Tongue (tissue), 3 donors: Measurements from ENCODE around the gene SERINC4. TPM values are rescaled to one million over a fixed set of nuclear protein-coding genes. Genes with fewer than 3 reads are reported as not detected.

ENCODE experiments used
- DNase-seq: peaks from one replicate; pipeline ENCODE4 v3.0.0-alpha.2; 2015
- small RNA-seq: library from RNA; depleted of rRNA; stranded (forward); fragments of <200 nt; gene quantifications from one replicate; pipeline ENCODE3, GENCODE V24; 2014; ENCODE audit warnings: low replicate concordance
- total RNA-seq: library from RNA; depleted of rRNA; stranded (reverse); fragments of >200 nt; gene quantifications from one replicate; pipeline ENCODE4 v1.2.3, GENCODE V29; 2014

The SERINC4 gene
- total RNA-seq, 1 donor from 2014 or later: 0.10 TPM

DNA sequence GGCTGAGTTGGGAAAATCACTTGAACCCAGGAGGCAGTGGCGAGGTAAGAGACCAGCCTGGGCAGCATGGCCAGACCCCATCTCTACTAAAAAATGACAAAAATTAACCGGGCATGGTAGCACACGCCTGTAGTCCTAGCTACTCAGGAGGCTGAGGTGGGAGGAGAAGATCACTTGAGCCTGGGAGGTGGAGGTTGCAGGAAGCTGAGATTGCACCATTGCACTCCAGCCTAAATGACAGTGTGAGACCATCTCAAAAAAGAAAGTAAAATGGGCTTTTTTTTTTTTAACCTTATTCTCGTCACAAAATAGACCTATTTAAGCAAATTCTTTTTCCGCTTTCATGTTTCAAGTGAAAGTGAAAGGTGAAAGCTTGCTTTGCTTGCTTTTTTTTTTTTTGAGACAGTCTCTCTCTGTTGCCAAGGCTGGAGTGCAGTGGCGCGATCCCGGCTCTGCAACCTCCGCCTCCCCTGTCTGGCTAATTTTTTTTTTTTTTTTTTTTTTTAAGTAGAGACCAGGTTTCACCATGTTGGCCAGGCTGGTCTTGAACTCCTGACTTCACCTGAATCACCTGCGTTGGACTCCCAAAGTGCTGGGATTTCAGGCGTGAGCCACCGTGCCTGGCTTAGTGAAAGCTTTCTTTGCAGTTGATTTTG is 50.2 kb downstream of the SERINC4 start:
- DNase-seq: no peak

DNA sequence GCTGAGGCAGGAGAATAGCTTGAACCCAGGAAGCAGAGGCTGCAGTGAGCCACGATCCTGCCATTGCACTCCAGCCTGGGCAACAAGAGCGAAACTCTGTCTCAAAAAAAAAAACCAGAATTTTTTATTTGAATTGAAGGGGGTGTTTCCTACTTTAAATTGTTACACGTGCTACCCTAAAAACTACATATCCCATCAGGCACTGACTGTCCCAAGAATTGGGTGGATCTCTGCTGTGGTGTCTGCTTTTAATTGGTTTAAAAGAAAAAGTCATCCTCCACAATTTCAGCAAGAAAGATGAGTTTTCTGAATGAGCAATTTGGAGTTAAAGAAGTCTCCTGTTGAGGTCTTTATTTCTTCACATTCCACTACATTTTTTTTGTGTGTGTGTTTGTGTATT is 51.6 kb downstream of the SERINC4 start:
- no peak for DNase-seq

DNA sequence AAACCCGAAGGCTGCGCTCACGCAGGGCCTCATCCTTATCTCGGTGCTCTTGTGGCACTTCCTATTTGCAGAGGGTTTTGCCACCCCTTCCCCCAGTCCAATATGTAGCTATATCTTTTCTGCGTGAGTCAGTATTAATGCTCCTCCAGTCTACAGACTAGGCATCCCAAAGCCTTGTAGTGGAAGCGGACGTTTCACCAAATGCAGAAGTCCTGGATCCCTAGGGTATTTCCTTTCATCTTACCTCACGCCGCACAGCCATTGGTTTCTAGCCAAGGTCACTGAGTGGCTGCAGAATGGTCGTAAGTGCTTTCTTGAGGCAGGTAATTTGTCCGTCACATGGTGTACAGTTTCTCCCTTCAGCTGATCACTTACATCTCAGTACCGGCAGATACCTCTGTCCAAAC is 53.1 kb downstream of the SERINC4 start:
- peak; percentile 20 for DNase-seq

DNA sequence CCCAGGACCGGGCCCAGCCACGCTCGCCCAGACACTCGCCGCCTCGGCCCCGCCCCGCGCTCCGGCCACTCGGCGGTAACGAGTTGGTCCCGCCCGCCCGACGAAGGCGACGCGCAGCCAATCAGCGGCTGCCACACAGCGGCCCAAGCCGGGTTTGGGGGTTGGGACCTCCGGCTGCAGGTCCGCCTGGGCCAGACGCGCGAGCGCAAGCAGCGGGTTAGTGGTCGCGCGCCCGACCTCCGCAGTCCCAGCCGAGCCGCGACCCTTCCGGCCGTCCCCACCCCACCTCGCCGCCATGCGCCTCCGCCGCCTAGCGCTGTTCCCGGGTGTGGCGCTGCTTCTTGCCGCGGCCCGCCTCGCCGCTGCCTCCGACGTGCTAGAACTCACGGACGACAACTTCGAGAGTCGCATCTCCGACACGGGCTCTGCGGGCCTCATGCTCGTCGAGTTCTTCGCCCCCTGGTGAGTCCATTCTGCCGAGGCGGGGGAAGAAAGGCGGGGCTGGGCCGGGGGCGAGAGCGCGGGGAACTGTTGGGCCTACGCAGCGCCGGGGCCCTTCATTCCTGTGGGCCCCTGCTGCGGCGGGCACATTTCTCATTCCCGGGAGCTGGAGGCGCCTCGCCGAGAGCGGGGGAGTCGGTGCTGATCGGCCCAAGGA is 53.6 kb downstream of the SERINC4 start, which contains the start of gene PDIA3:
Gene PDIA3, plus strand, starts transcription at position 194 of the 658 bp plus-strand sequence. Its CDS starts 102 bp downstream, at position 296.
- peak; percentile 96 for DNase-seq

Small RNAs within 50 kb of the gene (small RNA-seq; reads per million reads assigned to genes)
- not detected for gene MIR1282

Other genes starting within 250 kb of the SERINC4 start
- 15.5 TPM for gene PPIP5K1, start 210.0 kb downstream of the SERINC4 start, total RNA-seq
- gene CKMT1B, start 206.2 kb downstream of the SERINC4 start, total RNA-seq: 4.3 TPM
- 0.21 TPM for gene STRC, start 181.4 kb downstream of the SERINC4 start, total RNA-seq
- 0.51 TPM for gene CATSPER2, start 151.4 kb downstream of the SERINC4 start, total RNA-seq
- 0.31 TPM for gene CKMT1A, start 106.4 kb downstream of the SERINC4 start, total RNA-seq
- 126 TPM for gene PDIA3, start 53.8 kb downstream of the SERINC4 start, total RNA-seq
- gene ELL3, start 23.3 kb downstream of the SERINC4 start, total RNA-seq: 6.1 TPM
- gene SERF2, start 7.9 kb downstream of the SERINC4 start, total RNA-seq: 272 TPM
- 2.6 TPM for gene HYPK, start 379 bp upstream of the SERINC4 start, total RNA-seq
- gene MFAP1, start 24.5 kb upstream of the SERINC4 start, total RNA-seq: 24.3 TPM
- 11.7 TPM for gene WDR76, start 26.8 kb upstream of the SERINC4 start, total RNA-seq